Uterus (tissue), 2 donors: Measurements from ENCODE around the gene KCNQ4.

Experiments
- POLR2A ChIP-seq, 2 donors: fragments of 450-650 bp; IDR thresholded peaks; one replicate each; pipeline ENCODE4 v1.6.1; 2016; ENCODE audit warnings: antibody characterized with exemption in 2 of 2, mild to moderate bottlenecking in 1 of 2, moderate library complexity in 1 of 2
- TF ChIP-seq, protein P1 (sequence below), 4 experiments: fragments of 200-600 bp in 2 of 4; fragments of 450-650 bp in 2 of 4; sonication (generic) in 2 of 4; IDR thresholded peaks; one replicate each; pipeline ENCODE4 v1.5.1; 2016 to 2019; ENCODE audit warnings: antibody characterized with exemption in 4 of 4, mild to moderate bottlenecking in 2 of 4, moderate library complexity in 1 of 4

DNA sequence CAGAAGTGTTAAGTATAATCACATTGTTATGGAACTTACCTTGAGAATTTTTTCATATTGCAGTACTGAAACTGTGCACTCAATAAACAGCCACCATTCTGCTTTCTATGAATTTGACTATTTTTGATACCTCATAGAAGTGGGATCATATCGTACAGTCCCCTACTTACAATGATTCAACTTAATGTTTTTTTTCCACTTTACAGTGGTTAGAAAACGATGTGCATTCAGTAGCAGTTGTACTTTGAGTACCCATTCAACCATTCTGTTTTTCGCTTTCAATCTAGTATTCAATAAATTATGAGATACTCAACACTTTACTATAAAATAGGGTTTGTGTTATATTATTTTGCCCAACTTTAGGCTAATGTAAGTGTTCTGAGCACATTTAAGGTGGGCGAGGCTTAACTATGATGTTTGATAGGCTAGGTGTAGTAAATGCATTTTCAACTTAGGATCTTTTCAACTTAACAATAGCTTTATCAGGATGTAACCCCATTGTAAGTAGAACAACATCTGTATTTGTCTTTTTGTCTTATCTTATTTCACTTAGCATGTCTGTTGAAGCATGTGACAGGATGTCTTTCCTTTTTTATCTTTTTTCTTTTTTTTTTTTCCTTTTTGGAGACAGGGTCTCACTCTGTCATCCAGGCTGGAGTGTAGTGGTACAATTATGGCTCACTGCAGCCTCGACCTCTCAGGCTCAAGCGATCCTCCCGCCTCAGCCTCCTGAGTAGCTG, 42.4 kb upstream of the KCNQ4 start:
- TF ChIP-seq, protein P1, sequence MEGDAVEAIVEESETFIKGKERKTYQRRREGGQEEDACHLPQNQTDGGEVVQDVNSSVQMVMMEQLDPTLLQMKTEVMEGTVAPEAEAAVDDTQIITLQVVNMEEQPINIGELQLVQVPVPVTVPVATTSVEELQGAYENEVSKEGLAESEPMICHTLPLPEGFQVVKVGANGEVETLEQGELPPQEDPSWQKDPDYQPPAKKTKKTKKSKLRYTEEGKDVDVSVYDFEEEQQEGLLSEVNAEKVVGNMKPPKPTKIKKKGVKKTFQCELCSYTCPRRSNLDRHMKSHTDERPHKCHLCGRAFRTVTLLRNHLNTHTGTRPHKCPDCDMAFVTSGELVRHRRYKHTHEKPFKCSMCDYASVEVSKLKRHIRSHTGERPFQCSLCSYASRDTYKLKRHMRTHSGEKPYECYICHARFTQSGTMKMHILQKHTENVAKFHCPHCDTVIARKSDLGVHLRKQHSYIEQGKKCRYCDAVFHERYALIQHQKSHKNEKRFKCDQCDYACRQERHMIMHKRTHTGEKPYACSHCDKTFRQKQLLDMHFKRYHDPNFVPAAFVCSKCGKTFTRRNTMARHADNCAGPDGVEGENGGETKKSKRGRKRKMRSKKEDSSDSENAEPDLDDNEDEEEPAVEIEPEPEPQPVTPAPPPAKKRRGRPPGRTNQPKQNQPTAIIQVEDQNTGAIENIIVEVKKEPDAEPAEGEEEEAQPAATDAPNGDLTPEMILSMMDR (IDR thresholded peaks at IDR 0.05): no peak
- TF ChIP-seq POLR2A (IDR thresholded peaks at IDR 0.05): no peak
